Femur (tissue), 1 donor: ENCODE measurements around the gene ADAMTS7.
A peak's percentile ranks its signal among the peaks of the same experiment; 100 is the strongest.
"Not testable (repeated sequence)": the region's sequence is repeated elsewhere in the genome, so short reads cannot be mapped to it uniquely, and the experiment has no call there.

Experiments
- DNase-seq: peaks from one replicate; pipeline ENCODE4 v3.0.0-alpha.2; 2017

ADAMTS7 gene

DNA sequence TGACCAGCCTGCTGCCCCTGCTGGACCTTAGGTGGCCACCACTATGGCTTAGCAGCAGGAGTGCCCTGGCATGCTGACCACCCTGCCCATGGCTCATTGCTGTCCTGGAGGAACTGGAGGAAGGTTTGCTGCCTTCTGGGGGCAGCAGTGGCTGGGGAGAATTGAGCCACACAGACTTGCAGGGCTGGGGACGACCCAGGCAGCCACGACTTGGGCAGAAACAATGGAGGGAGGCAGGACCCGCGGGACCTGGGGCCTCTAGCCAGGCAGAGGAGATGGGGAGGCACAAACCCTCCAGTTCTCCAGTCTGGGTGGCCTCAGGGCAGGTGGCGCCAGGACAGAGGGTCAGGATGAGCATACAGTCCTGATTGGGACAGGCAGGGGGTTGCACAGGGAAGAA, 32.8 kb downstream of the ADAMTS7 start:
- DNase-seq: peak; percentile 15

DNA sequence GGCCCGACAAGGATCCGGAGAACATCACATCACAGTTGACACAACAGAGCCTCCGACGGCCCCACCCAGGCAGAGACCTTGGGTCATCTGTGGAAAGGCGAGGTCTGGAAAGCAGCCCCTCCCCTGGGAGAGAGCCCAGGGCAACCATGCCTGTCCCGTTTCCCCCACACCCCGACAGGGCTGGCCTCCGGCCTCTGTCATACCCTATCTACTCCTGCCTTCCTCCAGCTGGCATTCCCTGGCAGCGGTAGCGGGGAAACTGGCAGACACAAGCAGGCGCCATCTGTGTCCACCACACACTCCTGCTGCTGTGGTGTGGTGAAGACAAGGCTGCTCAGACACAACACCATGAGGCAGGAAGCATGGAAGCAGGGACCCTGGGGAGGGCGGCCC, 33.3 kb downstream of the ADAMTS7 start:
- peak; percentile 60 for DNase-seq

DNA sequence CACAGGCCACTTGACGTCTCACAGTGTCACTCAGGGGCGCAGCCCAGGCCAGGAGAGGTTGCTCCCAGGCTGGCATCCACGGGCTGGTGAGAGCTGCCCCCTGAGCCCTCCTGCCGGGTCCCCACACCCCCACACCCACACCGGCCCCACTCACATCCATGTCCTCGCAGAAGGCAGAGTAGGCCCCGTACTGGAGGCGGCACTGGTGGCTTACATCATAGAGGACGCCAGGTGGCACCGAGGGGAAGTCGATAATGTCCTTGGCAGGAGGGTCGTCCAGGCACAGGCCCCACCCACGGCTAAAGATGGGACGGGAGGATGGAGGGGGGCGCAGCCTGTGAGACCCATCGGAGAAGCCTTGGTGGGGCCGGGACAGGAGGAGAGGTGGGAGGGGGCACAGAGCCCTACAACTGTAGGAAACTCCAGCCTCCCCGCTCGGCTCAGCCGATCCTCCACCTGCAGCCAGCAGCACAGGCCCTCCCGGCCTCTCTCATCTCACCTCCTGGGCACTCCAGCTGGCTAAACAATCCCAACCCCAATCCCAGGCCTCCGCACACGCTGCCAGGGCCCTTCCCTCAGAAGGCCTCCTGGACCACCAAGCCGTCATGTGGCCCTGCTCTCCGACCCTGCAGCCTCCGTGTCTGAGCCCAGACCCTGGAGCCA, 33.8 kb downstream of the ADAMTS7 start:
- peak; percentile 14 for DNase-seq

DNA sequence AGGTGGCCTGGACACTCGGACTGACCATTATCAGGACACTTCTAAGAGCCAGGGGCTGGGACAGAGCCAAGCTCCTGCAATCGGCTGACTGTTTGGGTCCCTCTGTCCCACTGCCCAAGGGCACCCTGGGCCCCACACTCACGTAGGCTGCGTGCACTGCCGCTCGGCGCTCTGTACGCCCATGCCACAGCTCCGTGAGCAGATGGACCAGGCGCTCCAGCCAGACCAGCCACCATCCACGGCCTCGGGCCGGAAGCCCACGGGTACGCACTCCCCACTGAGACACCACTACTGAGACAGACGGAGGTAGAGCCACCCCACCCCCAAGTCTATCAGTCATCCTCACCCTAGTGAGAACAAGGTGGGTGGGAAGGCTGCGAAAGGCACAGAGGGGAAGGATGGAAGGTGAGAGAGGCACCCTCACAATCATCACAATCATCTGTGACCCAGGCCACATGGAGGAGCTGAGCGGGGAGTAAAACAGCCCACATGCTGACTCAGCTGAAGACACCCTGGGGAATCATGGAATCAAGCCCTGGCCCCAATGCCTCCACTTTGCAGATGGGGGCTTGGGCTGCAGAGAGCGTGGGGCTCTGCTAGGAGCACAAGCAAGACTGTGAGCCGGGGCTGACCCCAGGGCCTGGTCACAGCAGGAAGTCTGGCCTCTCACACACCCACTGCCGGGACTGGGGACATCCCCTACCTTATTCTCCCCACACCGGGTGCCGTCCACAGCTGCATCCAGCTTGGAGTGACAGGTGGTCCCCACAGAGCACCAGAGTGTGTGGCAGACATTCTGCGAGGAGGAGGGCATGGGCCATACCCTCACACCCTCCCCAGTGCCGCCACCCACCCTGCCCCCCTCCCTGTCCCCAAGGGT, 35.0 kb downstream of the ADAMTS7 start:
- DNase-seq: not testable (repeated sequence)

DNA sequence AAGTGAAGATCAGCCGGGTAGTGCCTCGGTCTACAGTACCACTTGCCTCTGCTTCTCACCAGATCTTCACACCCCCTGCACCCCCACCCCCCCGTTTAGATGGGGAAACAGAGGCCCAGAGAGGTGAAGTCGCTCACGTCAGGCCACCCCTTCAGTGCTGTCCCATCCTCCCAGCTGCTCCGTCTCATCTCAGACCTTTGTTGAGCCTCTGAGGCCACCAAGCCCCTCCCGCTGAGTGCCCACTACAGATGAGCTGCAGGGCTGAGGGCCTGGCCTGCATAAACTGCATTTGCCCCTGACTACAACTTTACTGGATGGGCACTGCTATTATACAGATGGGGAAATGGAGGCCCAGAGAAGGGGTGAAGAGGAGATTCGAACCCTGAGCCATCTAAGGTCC, 35.8 kb downstream of the ADAMTS7 start:
- DNase-seq: no peak

DNA sequence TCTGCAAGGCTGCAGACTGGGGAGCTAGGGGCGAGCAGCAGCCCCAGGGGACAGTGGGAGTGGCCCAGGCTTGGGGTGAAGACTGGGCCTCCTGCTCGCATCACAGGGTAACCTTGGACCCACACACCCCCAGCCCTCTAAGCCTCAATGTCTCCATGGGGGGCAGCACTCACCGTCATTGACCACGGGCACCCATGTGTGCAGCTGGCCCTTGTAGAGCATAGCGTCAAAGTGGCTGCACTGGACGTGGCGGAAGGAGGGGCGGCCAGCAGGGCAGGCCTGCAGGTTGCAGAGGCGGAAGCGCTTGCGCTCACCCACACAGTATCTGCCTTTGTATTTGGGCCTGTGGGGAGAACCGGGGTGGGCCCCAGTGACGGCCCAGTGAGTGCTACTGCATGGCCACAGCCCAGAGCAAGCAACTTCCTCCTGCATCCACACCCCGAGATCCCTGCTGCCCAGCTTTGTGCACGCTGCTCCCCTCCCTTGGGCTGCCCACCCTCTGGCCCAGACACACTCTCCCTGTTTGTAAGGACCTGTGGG, 36.7 kb downstream of the ADAMTS7 start:
- not testable (repeated sequence) for DNase-seq

DNA sequence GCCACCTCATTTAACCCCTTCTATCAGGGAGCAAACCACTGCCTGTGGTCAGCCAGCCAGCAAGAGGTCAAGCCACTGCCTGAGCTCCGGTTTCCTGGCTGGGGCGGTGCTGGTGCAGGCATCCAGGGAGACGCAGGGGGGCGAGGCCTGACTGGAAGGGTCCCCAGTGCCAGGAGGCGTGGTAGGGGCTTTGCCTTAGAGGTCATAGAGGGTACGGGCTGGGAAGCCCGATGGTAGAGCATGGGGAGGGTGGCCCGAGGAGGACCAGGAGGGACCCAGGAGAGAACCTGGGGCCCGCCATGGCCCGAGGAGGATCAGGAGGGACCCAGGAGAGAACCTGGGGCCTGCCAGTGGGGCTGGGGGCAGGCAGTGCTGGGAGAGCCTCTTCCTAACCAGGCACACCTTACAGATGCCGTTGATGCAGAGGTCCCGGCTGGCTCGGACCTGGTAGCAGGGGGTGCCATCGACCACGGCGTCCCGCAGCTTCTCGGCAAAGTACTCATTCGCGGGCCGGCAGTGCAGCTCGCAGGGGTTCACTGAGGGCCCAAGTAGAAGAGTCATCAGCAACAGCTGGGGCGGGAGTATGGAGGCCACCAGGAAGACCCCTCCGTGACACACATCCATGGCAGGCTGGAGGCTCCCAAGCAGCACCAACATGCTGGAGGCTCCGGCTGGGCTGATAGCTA, 37.4 kb downstream of the ADAMTS7 start:
- DNase-seq: not testable (repeated sequence)

DNA sequence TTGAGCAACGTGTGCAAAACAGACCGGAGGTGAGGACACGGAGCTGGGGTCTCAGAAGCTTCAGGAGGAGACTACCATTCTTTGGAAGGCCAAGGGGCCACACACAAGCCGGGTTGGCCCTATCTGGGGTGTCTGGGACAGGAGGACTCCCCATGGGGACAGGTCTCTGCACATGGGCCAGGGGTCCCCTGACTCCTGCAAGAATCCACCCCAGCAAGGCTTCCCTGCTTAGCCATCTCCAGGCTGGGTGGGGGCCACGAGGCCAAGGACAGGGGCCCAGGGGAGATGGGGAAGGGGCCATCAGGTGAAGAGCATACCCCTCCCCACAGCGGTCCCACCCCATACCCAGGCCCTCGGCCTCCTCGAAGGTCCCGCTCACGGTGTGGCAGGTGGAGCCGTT, 38.5 kb downstream of the ADAMTS7 start:
- DNase-seq: no peak

DNA sequence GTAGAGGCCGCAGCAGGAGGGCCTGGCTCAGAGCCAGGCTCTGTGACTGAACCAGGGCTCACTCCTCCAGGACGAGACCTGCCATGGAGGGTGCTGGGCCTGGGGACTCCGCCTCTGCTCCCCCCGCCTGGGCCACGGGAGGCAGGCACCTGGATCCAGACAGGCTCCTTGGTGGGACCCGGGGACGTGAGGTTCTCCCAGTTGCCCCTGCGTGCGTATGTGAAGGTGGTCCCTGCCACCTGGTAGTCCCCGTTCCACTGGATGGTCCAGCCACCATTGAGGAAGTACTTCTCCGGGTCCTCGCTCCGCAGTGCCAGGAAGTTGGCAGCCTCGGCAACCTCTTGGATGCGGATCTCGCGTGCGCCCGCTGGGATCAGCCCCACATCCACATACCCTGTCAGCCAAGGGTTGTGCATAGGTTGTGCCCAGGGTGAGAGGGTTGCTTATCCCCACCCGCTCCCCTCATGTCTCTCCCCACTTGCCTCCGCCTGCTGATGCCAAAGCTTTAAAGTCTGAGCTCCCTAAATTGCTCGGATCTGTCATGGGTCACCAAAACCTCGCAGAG, 39.7 kb downstream of the ADAMTS7 start:
- peak; percentile 20 for DNase-seq

DNA sequence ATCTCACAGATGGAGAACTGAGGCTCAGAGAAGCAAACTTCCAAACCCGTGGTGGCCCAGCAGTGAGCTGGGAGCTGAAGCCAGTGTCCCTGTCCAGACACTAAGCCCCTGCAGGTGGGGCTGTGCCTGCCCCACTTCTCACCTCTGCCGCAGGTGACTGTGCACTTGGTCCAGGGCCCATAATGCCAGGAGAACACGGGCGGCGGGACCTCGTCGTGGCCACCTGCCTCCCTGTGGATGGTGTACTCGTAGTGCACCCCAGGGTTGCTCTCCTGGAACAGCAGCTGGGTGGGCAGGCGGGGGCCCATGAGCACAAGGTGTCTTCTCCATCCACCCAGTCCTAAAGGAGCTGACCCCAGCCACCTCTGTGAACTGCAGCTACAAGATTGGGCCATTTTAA, 40.2 kb downstream of the ADAMTS7 start:
- DNase-seq: not testable (repeated sequence)

DNA sequence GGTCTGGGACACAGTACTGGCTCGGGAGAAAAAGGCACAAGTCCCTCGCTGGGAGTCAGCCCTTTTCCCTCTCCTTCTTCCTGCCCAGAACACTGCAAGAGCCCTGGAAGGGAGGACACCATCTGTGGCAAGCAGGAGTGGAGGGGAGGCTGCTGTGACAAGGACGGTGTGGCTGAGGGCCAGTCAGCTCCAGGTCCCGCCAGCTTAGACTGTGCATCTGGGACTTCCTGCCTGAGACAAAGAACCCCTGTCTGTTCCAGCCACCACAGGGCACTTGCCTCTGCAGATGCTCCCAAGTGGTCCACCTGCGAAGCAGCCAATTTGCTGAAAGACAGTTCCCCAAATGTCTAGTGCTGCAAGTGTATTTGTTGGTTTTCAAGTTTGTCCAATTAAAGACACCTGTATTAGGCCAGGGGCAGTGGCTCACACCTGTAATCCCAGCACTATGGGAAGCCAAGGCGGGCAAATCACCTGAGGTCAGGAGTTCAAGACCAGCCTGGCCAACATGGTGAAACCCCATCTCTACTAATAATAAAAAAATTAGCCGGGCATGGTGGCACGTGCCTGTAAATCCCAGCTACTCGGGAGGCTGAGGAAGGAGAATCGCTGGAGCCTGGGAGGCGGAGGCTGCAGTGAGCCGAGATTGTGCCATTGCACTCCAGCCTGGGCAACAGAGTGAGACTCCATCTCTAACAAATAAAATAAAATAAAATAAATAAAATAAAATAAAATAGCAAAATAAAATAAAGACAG, 41.6 kb downstream of the ADAMTS7 start:
- DNase-seq: peak; percentile 17

DNA sequence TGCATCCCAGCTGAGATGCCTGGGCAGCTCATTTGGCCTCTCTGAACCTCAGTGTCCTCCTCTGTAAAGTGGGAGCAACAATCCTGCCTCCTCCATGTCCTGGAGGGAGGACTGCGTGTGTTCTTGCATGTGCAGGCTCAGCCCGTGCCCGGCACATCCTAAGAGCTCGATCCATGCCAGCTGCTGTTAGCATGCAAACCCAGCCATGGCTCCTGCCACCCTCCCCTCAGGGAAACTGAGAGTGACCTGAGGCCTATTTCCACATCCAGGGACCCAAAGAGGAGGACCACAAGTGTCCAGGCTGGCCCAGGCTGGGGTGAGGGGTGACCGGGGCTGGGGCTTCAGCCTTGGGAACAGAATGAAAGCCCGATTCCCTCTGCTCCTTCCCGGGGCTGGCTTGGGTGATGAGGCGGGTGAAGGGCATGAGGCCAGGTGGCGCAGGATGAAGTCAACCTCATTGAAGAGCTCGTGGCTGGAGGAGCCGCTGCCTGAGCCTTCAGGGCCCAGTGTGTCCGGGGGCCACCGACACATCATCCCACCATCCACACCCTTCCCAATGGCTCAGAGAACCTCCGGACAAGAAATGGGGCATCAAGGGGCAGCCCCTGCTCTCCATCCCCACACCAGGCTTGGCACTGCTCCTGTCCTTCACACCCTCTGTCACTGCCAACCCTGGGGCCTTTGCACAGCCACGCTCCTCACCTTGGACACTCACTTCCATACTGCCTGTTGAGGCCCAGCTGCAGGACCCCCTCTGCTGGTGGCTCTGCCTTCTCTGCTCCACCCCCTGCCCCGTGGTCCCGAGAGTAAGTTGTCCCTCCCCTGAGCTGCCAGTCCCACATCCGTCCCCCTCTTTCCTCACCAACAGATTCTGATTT, 42.5 kb downstream of the ADAMTS7 start:
- DNase-seq: peak; percentile 11

DNA sequence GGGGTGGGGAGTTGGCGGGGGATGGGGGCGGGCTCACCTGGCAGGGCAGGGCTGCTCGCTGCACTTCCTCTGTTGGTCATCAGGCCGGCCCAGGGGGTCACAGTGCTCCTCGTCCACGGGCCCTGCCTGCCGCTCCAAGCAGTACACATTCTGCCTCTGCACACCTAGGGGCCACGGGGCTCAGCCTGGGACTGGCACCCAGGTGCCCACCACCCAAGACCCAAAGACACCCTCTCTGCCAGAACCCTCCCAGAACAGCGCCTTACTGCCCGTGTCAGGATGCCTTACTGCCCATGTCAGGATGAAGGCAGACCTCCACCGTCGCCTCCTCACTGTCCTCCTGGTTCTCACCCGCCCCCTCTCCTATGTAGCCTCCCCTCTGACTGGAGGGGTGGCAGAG, 43.2 kb downstream of the ADAMTS7 start:
- peak; percentile 16 for DNase-seq

DNA sequence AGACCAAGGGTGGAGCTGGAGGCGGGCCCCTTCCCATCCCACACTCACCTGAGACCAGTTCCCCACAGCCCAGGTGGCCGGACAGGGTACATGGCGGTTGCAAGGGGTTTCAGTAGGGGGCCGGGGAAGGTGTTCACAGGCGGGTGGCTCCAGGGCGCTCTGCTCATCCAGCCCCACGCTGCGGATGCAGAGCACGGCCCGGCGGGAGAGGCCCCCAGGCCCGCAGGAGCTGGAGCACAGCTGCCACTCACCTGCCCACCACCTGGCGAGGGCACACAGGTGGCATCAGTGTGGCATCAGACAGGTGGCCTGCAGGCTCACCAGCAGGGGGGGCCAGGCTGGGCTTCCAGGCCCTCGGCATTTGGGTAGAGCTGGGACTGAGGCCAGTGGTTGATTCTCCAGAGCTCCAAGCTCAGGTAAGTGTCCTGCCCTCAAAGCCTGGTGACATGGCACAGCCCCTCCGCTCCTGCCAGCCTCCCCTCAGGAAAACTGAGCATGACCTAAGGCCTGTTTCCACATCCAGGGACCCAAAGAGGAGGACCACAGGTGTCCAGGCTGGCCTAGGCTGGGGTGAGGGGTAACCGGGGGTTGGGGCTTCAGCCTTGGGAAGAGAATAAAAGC, 43.8 kb downstream of the ADAMTS7 start:
- peak; percentile 15 for DNase-seq

DNA sequence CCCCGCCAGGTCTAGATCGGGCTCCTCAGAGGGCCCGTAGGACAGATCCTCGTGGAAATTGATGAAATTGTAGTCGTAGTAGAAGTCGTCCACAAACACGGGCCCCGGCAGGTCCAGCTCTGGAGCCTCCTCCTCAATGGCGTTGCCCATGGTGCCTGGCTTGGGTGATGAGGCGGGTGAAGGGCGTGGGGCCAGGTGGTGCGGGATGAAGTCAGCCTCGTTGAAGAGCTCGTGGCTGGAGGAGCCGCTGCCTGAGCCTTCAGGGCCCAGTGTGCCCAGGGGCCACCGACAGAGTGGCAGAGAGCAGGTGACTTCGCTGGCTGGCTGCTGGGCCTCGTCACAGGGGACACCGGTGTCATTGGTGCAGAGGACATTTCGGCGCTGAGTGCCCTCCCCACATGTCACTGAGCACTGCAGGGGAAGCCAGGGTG, 44.6 kb downstream of the ADAMTS7 start:
- DNase-seq: peak; percentile 15

DNA sequence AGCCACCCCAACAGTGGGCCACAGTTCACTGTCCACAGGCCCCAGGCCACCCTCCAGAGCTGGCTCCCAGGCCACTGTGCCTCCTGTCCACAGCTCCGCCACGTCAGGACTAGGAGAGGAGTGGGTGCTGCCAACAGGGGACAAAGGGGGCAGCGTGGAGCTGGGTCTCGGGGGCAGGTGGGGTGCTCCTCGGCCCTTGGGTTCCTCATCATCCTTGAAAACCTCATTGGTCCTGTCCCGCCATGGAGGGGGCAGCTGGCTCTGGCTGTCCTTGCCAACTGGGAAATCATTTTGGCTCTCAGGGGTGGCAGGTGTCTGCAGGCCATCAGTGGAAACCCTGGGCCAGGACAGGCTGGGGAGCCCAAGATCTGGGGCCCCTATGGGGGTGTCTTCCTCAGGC, 45.2 kb downstream of the ADAMTS7 start:
- peak; percentile 25 for DNase-seq

DNA sequence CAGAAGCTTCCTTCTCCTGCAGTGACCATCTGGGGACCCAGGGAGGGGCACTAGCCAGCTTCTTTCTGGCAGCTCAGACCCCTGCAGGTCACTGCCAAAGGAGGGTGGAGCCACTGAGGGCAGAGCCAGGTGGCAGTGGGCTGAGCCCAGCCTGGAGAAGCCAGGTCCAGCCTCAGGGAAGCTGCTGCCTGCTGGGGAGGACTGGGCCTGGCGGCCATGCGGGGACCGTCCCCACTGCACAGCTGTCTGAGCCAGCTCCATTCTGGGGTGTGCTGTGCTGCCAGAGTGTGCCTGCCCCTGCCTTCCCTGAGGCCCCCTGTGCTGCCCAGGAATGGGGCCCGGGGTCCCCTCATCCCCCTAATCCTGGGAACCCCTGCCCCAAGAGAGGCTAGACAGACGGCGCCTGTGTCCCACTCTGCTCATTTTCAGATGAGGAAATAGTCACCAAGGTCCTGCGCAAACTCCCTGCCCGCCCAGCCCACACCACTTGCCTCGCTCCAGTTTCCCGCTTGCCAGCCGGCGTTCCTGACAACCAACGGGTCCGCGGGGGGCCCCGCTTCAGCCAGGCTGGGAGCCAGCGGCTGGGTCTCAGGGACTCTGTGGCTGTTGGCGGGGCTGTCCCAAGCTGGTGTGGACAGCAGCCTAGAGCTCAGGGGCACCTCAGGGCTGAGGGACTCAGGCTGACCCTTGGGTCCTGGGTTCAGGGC, 46.0 kb downstream of the ADAMTS7 start:
- DNase-seq: peak; percentile 43

DNA sequence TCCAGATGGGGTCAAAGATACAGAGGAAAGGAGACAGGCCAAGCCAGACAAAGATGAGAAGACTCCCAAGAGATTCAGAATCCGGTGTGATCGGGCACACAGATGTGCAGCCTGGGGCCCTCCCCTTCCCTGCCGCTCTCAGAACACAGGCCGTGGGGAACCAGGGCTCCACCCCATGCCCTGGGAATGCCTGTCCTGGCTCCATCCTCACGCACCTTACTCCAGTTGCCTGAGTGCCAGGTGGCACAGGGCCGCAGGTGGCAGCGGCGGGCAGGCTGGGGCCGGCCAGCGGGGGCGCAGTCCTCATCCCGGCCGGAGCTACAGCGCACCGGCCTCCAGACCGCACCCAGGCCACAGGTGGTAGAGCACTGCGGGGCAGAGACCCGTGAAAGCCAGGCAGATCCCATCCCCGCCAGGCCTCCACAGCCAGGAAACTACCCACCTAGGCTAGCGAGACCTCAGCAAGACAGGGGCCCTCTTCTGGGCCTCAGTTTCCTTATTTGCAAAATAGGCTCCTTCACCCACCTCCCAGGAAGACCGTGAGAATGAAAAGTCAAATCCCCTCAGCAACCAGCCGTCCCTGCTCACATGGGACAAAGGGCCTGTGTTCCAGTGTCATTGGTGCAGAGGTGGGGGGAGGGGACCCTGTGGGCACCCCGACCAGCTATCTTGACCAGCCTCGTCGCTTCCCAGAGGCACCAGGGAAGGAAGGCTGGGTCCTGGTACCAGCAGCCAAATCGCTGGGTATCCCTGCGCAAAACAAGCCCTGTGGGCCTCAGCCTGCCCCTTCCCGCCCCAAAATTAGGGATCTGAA, 46.7 kb downstream of the ADAMTS7 start:
- DNase-seq: peak; percentile 13

DNA sequence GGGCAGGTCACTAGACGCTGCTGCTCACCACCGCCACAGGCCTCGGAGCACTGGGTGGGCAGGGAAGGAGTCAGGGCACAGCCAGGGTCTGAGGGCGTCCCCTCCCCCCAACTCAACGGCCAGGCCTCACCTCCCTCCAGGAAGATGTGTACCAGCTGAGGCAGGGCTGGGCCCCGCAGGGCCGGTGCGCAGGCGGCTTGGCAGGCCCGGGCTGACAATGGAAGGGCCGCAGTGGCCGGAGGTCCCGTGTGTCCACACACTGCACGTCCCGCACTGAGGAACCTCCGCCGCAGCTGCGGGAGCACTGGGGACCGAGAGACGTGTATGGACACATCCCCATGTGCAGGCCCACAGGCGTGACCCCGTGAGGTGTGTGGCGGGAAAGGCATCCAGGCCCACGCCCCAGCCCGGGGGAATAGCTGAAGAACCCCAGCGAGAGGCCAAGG, 47.4 kb downstream of the ADAMTS7 start:
- peak; percentile 20 for DNase-seq
